ENCODE measurements around the gene EEFSEC.

DNA sequence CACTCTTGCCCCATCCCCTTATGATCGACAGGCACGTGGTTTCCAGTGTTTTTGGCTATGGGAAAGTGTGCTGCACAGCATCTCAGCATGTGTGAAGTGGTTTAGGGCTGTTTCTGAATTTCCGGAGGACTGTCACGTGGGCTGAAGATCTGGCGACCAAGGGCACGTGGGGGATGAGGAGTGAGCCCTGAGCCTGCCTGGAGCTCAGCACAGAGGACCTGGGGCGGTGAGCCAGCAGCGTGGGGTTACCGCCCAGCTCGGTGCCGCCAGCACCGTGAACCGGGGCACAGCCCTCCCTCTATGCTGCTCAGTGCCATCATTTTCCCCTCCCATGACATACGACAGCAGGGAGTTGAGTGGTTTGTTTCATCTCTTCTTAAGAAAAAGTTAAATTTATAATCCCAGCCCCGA, 163.2 kb downstream of the EEFSEC start:
- TF ChIP-seq, protein P1, sequence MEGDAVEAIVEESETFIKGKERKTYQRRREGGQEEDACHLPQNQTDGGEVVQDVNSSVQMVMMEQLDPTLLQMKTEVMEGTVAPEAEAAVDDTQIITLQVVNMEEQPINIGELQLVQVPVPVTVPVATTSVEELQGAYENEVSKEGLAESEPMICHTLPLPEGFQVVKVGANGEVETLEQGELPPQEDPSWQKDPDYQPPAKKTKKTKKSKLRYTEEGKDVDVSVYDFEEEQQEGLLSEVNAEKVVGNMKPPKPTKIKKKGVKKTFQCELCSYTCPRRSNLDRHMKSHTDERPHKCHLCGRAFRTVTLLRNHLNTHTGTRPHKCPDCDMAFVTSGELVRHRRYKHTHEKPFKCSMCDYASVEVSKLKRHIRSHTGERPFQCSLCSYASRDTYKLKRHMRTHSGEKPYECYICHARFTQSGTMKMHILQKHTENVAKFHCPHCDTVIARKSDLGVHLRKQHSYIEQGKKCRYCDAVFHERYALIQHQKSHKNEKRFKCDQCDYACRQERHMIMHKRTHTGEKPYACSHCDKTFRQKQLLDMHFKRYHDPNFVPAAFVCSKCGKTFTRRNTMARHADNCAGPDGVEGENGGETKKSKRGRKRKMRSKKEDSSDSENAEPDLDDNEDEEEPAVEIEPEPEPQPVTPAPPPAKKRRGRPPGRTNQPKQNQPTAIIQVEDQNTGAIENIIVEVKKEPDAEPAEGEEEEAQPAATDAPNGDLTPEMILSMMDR (IDR thresholded peaks at IDR 0.05; ENCODE audit: insufficient read depth, low read depth, low read length), result no peak
- TF ChIP-seq EZH2 (IDR thresholded peaks at IDR 0.05; ENCODE audit: insufficient read depth, low read length), result no peak
